ENCODE data around the gene KHK.
"Not testable (repeated sequence)": the region's sequence is repeated elsewhere in the genome, so short reads cannot be mapped to it uniquely, and the experiment has no call there.

Gene KHK

DNA sequence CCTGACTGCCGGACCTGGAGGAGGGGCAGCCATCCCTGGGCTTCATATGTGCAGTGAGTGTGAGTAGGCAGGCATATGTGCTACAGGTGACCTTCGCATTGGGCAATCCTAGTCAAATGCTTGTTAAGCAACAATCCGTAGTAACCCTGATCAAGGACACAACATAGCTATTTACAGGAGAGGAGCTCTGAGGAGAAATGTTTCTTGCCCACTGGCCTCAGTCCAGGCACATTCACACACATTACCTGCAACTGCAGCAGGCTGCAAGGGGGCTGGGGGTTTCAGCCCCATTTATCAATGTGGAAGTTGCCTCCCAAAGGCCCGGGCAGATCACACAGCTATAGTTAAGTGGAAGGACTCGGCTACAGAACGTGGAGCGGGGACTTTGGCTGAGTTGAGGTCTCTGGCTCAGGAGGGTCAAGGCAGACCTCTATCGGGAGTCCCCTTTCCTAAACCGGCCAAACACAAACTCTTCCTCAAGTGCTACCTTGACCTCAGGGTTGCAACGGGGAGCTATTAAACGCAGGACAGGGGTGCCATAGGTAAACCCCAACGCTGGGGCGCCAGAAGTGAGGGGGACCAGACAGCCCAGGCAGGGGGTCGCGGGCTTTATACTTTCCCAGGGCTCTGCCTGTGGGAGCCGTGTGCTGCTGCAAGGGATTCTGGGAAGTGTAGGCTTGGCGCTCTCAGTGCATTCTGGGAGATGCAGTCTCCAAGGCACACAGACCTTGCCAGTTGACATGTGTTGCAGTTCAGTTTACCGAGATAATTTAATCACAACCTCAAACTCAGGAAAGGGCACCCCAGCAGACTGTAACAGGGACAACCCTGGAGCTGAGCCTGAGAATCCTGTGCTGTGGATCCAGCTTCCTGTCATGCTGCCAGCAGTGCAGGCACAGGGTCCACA, 9.4 kb downstream of the KHK start:
- no peaks in the 10 kb centered on the region for H4K20me1 ChIP-seq
- peak overlapping the region in 3 of 11 experiments; percentile 3 to 19 (median 13); a peak in 3 of 22 replicates for H3K9ac ChIP-seq
- H3K36me3 ChIP-seq, result no peaks in the 10 kb centered on the region
- H3K4me3 ChIP-seq, result 0 out of 20 replicates have a peak overlapping the region, but pooled peaks of 1 of the 10 experiments have one; percentile 16
- no peak for TF ChIP-seq Cebpa-rat (IDR thresholded peaks at IDR 0.05)
- no peaks in the 10 kb centered on the region for H3K27me3 ChIP-seq
- H3K4me2 ChIP-seq, result peak overlapping the region; percentile 19 to 74 (median 65)
- H3K9me3 ChIP-seq (replicated peaks in 1 of 11), result no peaks in the 10 kb centered on the region
- peaks cover 16 to 29% (median 19%) of the 10 kb centered on the region in 10 experiments; a peak in 19 of 20 replicates for H3K4me1 ChIP-seq
- H3K27ac ChIP-seq, result peak overlapping the region in 2 of 11 experiments; percentile 1 to 3; a peak in 1 of 22 replicates

DNA sequence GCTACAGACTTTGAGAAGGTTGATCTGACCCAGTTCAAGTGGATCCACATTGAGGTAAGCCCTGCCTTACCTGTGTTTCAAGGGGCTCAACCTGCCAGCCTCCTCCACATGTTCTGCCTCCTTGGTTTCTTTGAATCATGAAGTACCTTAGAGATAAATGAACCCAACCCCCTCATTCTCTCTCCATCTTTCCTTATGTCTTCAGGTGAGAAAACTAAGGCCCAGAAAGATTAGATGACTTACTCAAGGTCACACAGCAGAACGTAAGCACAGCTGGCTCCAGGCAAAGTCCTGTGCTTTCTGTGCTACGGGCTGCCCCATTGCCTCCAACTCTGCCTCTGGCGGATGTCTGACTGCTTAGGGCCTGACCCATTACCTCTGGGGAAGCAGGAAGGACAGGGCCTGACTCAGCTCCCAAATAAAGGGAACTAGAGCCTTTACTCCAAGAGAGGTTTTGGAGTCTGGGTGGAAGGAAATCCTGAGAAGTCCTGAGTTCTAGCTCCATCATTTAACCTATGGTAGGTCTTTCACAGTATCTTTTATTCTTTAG, 10.3 kb downstream of the KHK start:
- Histone ChIP-seq H3K9ac (peak overlapping the region in 2 of 11 experiments; percentile 3 to 19; a peak in 3 of 22 replicates), H3K27me3 (no peaks in the 10 kb centered on the region), H3K4me3 (no peak overlapping the region), H3K4me2 (peak overlapping the region in 6 of 11 experiments; percentile 44 to 74 (median 67); a peak in 11 of 22 replicates), H3K9me3 (replicated peaks in 1 of 11) (no peaks in the 10 kb centered on the region), H3K4me1 (peaks cover 15 to 29% (median 19%) of the 10 kb centered on the region in 10 experiments; a peak in 19 of 20 replicates), H4K20me1 (no peaks in the 10 kb centered on the region), H3K27ac (peak overlapping the region in 2 of 11 experiments; percentile 1 to 3; a peak in 1 of 22 replicates), H3K36me3 (no peaks in the 10 kb centered on the region)
- TF ChIP-seq Cebpa-rat (IDR thresholded peaks at IDR 0.05), result no peak

GRCh38 chr2:27097341-27097740, 10.8 kb downstream of the KHK start:
- Histone ChIP-seq H3K4me3 (no peak overlapping the region), H3K4me1 (peaks cover 15 to 28% (median 19%) of the 10 kb centered on the region in 10 experiments; a peak in 19 of 20 replicates), H3K36me3 (no peaks in the 10 kb centered on the region), H3K27ac (no peak overlapping the region), H3K9me3 (replicated peaks in 1 of 11) (no peaks in the 10 kb centered on the region), H3K27me3 (no peaks in the 10 kb centered on the region), H4K20me1 (no peaks in the 10 kb centered on the region), H3K9ac (no peak overlapping the region; a peak in 1 of 22 replicates), H3K4me2 (peak overlapping the region in 3 of 11 experiments; percentile 65 to 74 (median 67); a peak in 6 of 22 replicates)
- no peak for TF ChIP-seq Cebpa-rat (IDR thresholded peaks at IDR 0.05)

- H3K4me2 ChIP-seq, result peak overlapping the region in 4 of 11 experiments; percentile 12 to 50 (median 42); a peak in 4 of 22 replicates
- no peaks in the 10 kb centered on the region for H3K9me3 ChIP-seq (replicated peaks in 1 of 11)
- no peak overlapping the region for H3K4me3 ChIP-seq
- no peak for TF ChIP-seq Cebpa-rat (IDR thresholded peaks at IDR 0.05)
- peak overlapping the region in 1 of 11 experiments; percentile 19; a peak in 4 of 22 replicates for H3K9ac ChIP-seq
- no peaks in the 10 kb centered on the region for H3K27me3 ChIP-seq
- H3K4me1 ChIP-seq, result peaks cover 15 to 24% (median 19%) of the 10 kb centered on the region in 10 experiments; a peak in 19 of 20 replicates
- no peak overlapping the region for H3K27ac ChIP-seq
- H4K20me1 ChIP-seq, result no peaks in the 10 kb centered on the region
- H3K36me3 ChIP-seq, result no peaks in the 10 kb centered on the region
Measured at GRCh38 chr2:27099334-27099955, 12.9 kb downstream of the KHK start.

DNA sequence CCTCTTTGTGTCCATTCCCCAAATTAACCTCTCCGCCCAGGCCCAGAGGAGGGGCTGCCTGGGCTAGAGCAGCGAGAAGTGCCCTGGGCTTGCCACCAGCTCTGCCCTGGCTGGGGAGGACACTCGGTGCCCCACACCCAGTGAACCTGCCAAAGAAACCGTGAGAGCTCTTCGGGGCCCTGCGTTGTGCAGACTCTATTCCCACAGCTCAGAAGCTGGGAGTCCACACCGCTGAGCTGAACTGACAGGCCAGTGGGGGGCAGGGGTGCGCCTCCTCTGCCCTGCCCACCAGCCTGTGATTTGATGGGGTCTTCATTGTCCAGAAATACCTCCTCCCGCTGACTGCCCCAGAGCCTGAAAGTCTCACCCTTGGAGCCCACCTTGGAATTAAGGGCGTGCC, 13.5 kb downstream of the KHK start:
- Histone ChIP-seq H3K4me1 (peaks cover 16 to 24% (median 19%) of the 10 kb centered on the region in 10 experiments; a peak in 19 of 20 replicates), H3K9me3 (replicated peaks in 1 of 11) (no peaks in the 10 kb centered on the region), H4K20me1 (no peaks in the 10 kb centered on the region), H3K36me3 (no peaks in the 10 kb centered on the region), H3K9ac (no peak overlapping the region), H3K27ac (no peak overlapping the region), H3K4me3 (no peak overlapping the region), H3K4me2 (no peak overlapping the region), H3K27me3 (no peaks in the 10 kb centered on the region)
- no peak for TF ChIP-seq Cebpa-rat (IDR thresholded peaks at IDR 0.05)

DNA sequence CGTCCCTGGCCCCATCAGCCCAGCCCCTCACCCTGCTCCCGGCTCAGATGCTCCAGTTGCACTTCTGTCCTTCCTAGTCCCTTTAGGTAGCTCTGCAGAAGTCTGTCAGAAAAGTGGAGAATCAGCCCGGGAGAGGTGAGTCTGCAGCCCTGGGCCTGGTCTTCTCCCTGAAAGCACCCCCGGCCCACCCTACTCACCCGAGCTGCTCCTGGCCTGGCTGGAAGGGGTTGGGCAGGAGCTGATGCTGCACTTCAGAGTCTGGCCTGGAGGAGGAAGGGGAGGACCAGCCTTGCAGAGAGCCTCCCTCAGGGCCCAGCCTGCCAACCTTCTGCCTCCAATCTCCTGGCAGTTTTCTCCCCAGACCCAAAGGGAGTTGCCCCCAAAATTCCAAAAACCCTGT, 15.8 kb downstream of the KHK start:
- Histone ChIP-seq H3K4me1 (peaks cover 13 to 27% (median 17%) of the 10 kb centered on the region in 10 experiments), H3K9me3 (replicated peaks in 1 of 11) (no peaks in the 10 kb centered on the region), H3K9ac (no peak overlapping the region), H4K20me1 (no peaks in the 10 kb centered on the region), H3K4me3 (no peak overlapping the region), H3K27ac (no peak overlapping the region), H3K36me3 (no peaks in the 10 kb centered on the region), H3K27me3 (no peaks in the 10 kb centered on the region), H3K4me2 (no peak overlapping the region)
- no peak for TF ChIP-seq Cebpa-rat (IDR thresholded peaks at IDR 0.05)

- H3K4me2 ChIP-seq, result peak overlapping the region; percentile 38 to 69 (median 55); a peak in 21 of 22 replicates
- H3K27ac ChIP-seq, result no peak overlapping the region
- no peak overlapping the region for H3K4me3 ChIP-seq
- H3K9ac ChIP-seq, result peak overlapping the region in 2 of 11 experiments; percentile 17 to 22; a peak in 1 of 22 replicates
- H3K9me3 ChIP-seq (replicated peaks in 1 of 11), result no peaks in the 10 kb centered on the region
- H3K4me1 ChIP-seq, result peaks cover 9 to 18% (median 13%) of the 10 kb centered on the region in 10 experiments
- no peak for TF ChIP-seq Cebpa-rat (IDR thresholded peaks at IDR 0.05)
- H3K27me3 ChIP-seq, result no peaks in the 10 kb centered on the region
- H4K20me1 ChIP-seq, result no peaks in the 10 kb centered on the region
- no peaks in the 10 kb centered on the region for H3K36me3 ChIP-seq
Measured at GRCh38 chr2:27105981-27106380, 19.4 kb downstream of the KHK start.

GRCh38 chr2:27108221-27108620, 21.6 kb downstream of the KHK start:
- H3K4me2 ChIP-seq, result no peak overlapping the region
- H3K4me1 ChIP-seq, result peaks cover 9 to 18% (median 13%) of the 10 kb centered on the region in 10 experiments
- H3K27ac ChIP-seq, result no peak overlapping the region
- no peak overlapping the region for H3K9ac ChIP-seq
- no peak overlapping the region for H3K4me3 ChIP-seq
- no peak for TF ChIP-seq Cebpa-rat (IDR thresholded peaks at IDR 0.05)
- no peaks in the 10 kb centered on the region; a peak in 1 of 22 replicates for H4K20me1 ChIP-seq
- no peaks in the 10 kb centered on the region for H3K27me3 ChIP-seq
- H3K36me3 ChIP-seq, result no peaks in the 10 kb centered on the region
- no peaks in the 10 kb centered on the region for H3K9me3 ChIP-seq (replicated peaks in 1 of 11)

DNA sequence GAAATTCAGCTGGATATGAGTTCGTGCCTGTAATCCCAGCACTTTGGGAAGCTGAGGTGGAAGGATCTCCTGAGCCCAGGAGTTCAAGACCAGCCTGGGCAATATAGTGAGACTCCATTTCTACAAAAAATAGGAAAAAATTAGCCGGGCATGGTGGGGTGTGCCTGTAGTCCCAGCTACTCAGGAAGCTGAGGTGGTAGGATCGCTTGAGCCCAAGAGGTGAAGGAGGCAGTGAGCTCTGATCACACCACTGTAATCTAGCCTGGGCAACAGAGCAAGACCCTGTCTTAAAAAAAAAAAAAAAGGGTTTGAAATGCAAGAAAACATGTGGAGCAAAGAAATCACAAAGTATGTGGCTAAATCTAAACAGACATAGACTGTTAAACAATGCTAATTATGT, 22.5 kb downstream of the KHK start:
- Histone ChIP-seq H3K4me2 (no peak overlapping the region), H3K27ac (no peak overlapping the region), H3K4me1 (peaks cover 9 to 18% (median 13%) of the 10 kb centered on the region in 10 experiments), H3K9ac (no peak overlapping the region), H3K27me3 (no peaks in the 10 kb centered on the region), H4K20me1 (no peaks in the 10 kb centered on the region; a peak in 1 of 22 replicates), H3K9me3 (replicated peaks in 1 of 11) (no peaks in the 10 kb centered on the region), H3K4me3 (no peak overlapping the region), H3K36me3 (no peaks in the 10 kb centered on the region)
- no peak for TF ChIP-seq Cebpa-rat (IDR thresholded peaks at IDR 0.05)

- H3K4me2 ChIP-seq, H3K27ac ChIP-seq: not testable (repeated sequence)
Measured at GRCh38 chr2:27110603-27111352, 24.2 kb downstream of the KHK start.

GRCh38 chr2:27111392-27112078, 25.0 kb downstream of the KHK start:
- H3K4me1 ChIP-seq; H3K4me2 ChIP-seq; H3K4me3 ChIP-seq; H3K27me3 ChIP-seq; H3K36me3 ChIP-seq; H4K20me1 ChIP-seq; H3K9ac ChIP-seq; H3K27ac ChIP-seq; H3K9me3 ChIP-seq (replicated peaks in 1 of 11): not testable (repeated sequence)

More at GRCh38 chr2:27110603-27111352, 24.2 kb downstream of the KHK start:
- H3K4me3 ChIP-seq; H3K36me3 ChIP-seq; H3K9ac ChIP-seq; H3K9me3 ChIP-seq (replicated peaks in 1 of 11); H3K27me3 ChIP-seq; H4K20me1 ChIP-seq: not testable (repeated sequence)
- peaks cover 6 to 11% (median 8%) of the 10 kb centered on the region in 10 experiments for H3K4me1 ChIP-seq
